Hepatocyte (in vitro differentiated cells): Measurements from ENCODE around the gene HS3ST3B1. TPM values are rescaled to one million over a fixed set of nuclear protein-coding genes. Genes with fewer than 3 reads are reported as not detected.

ENCODE experiments used
- DNase-seq: peaks from one replicate; pipeline ENCODE4 v3.0.0-alpha.2; 2016; ENCODE audit warnings: low spot score
- H2AFZ ChIP-seq: fragments of 200-600 bp; sonication (generic); 2 replicates; pipeline ENCODE4 v1.6.0; 2016; ENCODE audit warnings: antibody characterized with exemption, mild to moderate bottlenecking
- H3K27ac ChIP-seq: fragments of 200-600 bp; sonication (generic); 2 replicates; pipeline ENCODE4 v1.5.1; 2016; ENCODE audit warnings: mild to moderate bottlenecking
- H3K27me3 ChIP-seq: fragments of 200-600 bp; sonication (generic); 2 replicates; pipeline ENCODE4 v1.6.1; 2016
- H3K36me3 ChIP-seq: fragments of 200-600 bp; sonication (generic); replicated peaks from 2 replicates; pipeline ENCODE4 v1.5.1; 2016; ENCODE audit warnings: low read depth; ENCODE audit not compliant: insufficient read depth
- H3K4me1 ChIP-seq: fragments of 200-600 bp; sonication (generic); 2 replicates; pipeline ENCODE4 v1.5.1; 2016; ENCODE audit warnings: mild to moderate bottlenecking, moderate library complexity; ENCODE audit not compliant: insufficient read depth
- H3K4me2 ChIP-seq: fragments of 200-600 bp; sonication (generic); 2 replicates; pipeline ENCODE4 v1.6.0; 2016
- H3K4me3 ChIP-seq: fragments of 200-600 bp; sonication (generic); 2 replicates; pipeline ENCODE4 v1.5.1; 2016; ENCODE audit warnings: mild to moderate bottlenecking
- H3K79me2 ChIP-seq: fragments of 200-600 bp; sonication (generic); 2 replicates; pipeline ENCODE4 v1.6.0; 2017; ENCODE audit warnings: mild to moderate bottlenecking
- H3K9me2 ChIP-seq: fragments of 200-600 bp; sonication (generic); replicated peaks from 2 replicates; pipeline ENCODE4 v1.6.0; 2017; ENCODE audit warnings: mild to moderate bottlenecking; ENCODE audit not compliant: insufficient read depth
- H3K9me3 ChIP-seq: fragments of 200-600 bp; sonication (generic); 2 replicates; pipeline ENCODE4 v1.5.1; 2016; ENCODE audit warnings: low read depth, mild to moderate bottlenecking
- H4K20me1 ChIP-seq: fragments of 200-600 bp; sonication (generic); 2 replicates; pipeline ENCODE4 v1.6.0; 2016; ENCODE audit warnings: mild to moderate bottlenecking; ENCODE audit not compliant: insufficient read depth, poor library complexity, severe bottlenecking
- CTCF ChIP-seq: fragments of 200-600 bp; sonication (generic); IDR thresholded peaks from 2 replicates; pipeline ENCODE4 v1.5.1; 2016; ENCODE audit warnings: antibody characterized with exemption, mild to moderate bottlenecking; ENCODE audit not compliant: poor library complexity
- EZH2 ChIP-seq: fragments of 200-600 bp; sonication (generic); IDR thresholded peaks from 2 replicates; pipeline ENCODE4 v1.6.1; 2016; ENCODE audit warnings: antibody characterized with exemption, mild to moderate bottlenecking, borderline replicate concordance
- EZH2phosphoT487 ChIP-seq: fragments of 200-600 bp; sonication (generic); IDR thresholded peaks from one replicate; pipeline ENCODE4 v1.6.1; 2018; ENCODE audit warnings: antibody characterized with exemption, mild to moderate bottlenecking, low read depth, moderate library complexity; ENCODE audit not compliant: unreplicated experiment, severe bottlenecking
- WGBS: methylation state at CpG from one replicate; pipeline ENCODE4 v1.1.6; 2016; ENCODE audit warnings: low lambda C conversion rate; ENCODE audit errors: missing lambda C conversion rate; 5-methylcytosine and 5-hydroxymethylcytosine counted together
- polyA plus RNA-seq: library from polyadenylated mRNA; unstranded; fragments of >200 nt; fragmentation: Nextera tagmentation; extraction: Ambion mirVana; gene quantifications from 2 replicates; pipeline ENCODE4 v1.2.1, GENCODE V29; 2016
- total RNA-seq: library from RNA; depleted of rRNA; stranded (reverse); fragments of >200 nt; gene quantifications from 2 replicates; pipeline ENCODE4 v1.2.3, GENCODE V29; 2014

HS3ST3B1 gene
- total and polyA plus RNA-seq, 2 experiments from 2014 or later, result 3.7 to 5.8 TPM

GRCh38 chr17:14355556-14355955 lies 54.7 kb downstream of the HS3ST3B1 start:
- H3K27me3 ChIP-seq, result no peaks in the 10 kb centered on the region
- H3K9me2 ChIP-seq, result no peaks in the 10 kb centered on the region
- no peak overlapping the region for H3K4me3 ChIP-seq
- no peaks in the 10 kb centered on the region for H3K36me3 ChIP-seq
- no peak for DNase-seq
- no peak overlapping the region for H3K27ac ChIP-seq
- no peak overlapping the region for H2AFZ ChIP-seq
- no peaks in the 10 kb centered on the region for H3K79me2 ChIP-seq
- H3K9me3 ChIP-seq, result no peaks in the 10 kb centered on the region
- H3K4me1 ChIP-seq, result no peaks in the 10 kb centered on the region
- TF ChIP-seq EZH2, result no peak
- no peak overlapping the region for H3K4me2 ChIP-seq
- no peaks in the 10 kb centered on the region for H4K20me1 ChIP-seq

GRCh38 chr17:14359163-14360020 lies 58.5 kb downstream of the HS3ST3B1 start:
- Histone ChIP-seq H3K4me1 (peaks cover 4% of the 10 kb centered on the region), H3K9me3 (no peaks in the 10 kb centered on the region), H3K27ac (no peak overlapping the region), H3K9me2 (no peaks in the 10 kb centered on the region), H2AFZ (no peak overlapping the region), H4K20me1 (no peaks in the 10 kb centered on the region), H3K79me2 (no peaks in the 10 kb centered on the region), H3K4me2 (no peak overlapping the region), H3K36me3 (no peaks in the 10 kb centered on the region), H3K4me3 (no peak overlapping the region), H3K27me3 (no peaks in the 10 kb centered on the region)
- TF ChIP-seq EZH2phosphoT487 (no peak), CTCF (no peak), EZH2 (no peak)
- DNase-seq, result no peak
- WGBS, result 73% methylated on average over 8 of the region's 8 CpGs

GRCh38 chr17:14360856-14361255 lies 60.0 kb downstream of the HS3ST3B1 start:
- Histone ChIP-seq H3K4me3 (no peak overlapping the region), H3K36me3 (no peaks in the 10 kb centered on the region)

More at GRCh38 chr17:14360856-14361255, 60.0 kb downstream of the HS3ST3B1 start:
- H4K20me1 ChIP-seq, result no peaks in the 10 kb centered on the region
- TF ChIP-seq CTCF (no peak), EZH2phosphoT487 (no peak), EZH2 (no peak)
- H3K4me1 ChIP-seq, result peaks cover 4% of the 10 kb centered on the region
- 85% methylated on average over 4 of the region's 4 CpGs for WGBS
- H2AFZ ChIP-seq, result no peak overlapping the region
- H3K27me3 ChIP-seq, result no peaks in the 10 kb centered on the region
- no peaks in the 10 kb centered on the region for H3K9me3 ChIP-seq
- H3K4me2 ChIP-seq, result no peak overlapping the region
- H3K27ac ChIP-seq, result no peak overlapping the region
- H3K79me2 ChIP-seq, result no peaks in the 10 kb centered on the region
- DNase-seq, result no peak
- H3K9me2 ChIP-seq, result no peaks in the 10 kb centered on the region
